Ammon's horn (tissue), 1 donor: Measurements from ENCODE around the gene SAXO1.
"Not testable (repeated sequence)": the region's sequence is repeated elsewhere in the genome, so short reads cannot be mapped to it uniquely, and the experiment has no call there.

Experiments
- DNase-seq: peaks from one replicate; pipeline ENCODE4 v3.0.0-alpha.2; 2016; ENCODE audit warnings: low spot score

Gene SAXO1

GRCh38 chr9:19033015-19033414 lies at the start of gene SAXO1:
TSS of gene SAXO1 (minus strand) at chr9:19033209. CDS start at chr9:19032908, 301 bp downstream.
- no peak for DNase-seq

- no peak for DNase-seq
Observed at GRCh38 chr9:19074836-19075235, 41.8 kb upstream of the SAXO1 start.

DNA sequence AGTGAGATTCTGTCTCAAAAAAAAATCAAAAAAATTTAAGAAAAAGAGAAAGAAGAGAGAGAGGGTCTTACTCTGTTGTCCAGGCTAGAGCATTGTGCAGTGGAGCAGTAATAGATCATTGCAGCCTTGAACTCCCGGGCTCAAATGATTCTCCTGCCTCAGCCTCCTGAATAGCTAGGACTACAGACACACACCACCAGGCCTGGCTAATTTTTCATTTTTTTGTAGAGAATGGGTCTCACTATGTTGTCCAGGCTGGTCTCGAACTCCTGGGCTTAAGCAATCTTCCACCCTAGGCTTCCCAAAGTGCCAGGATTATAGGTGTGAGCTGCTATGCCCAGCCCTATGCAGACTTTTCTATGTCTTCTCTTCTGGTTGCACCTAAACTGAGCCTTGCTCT lies 41.2 kb upstream of the SAXO1 start:
- DNase-seq = no peak

DNA sequence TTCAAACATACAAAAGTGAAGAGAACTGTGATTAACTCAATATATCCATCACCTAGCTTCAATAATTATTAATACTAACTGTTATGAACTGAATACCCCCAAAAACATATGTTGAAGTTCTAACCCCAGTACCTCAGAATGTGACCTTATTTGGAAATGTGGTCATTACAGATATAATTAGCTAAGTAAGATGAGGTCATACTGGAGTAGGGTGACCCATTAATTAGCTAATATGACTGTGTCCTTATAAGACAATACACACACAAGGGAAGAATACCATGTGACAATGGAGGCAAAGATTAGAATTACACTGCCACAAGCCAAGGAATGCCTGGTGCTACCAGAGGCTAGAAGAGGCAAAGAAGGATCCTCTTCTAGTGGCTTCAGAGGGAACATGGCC lies 24.0 kb upstream of the SAXO1 start:
- no peak for DNase-seq

GRCh38 chr9:19050637-19051591 lies 17.9 kb upstream of the SAXO1 start:
- DNase-seq = no peak

- peak; percentile 49 for DNase-seq
Observed at GRCh38 chr9:19049917-19050636, 17.1 kb upstream of the SAXO1 start.

DNA sequence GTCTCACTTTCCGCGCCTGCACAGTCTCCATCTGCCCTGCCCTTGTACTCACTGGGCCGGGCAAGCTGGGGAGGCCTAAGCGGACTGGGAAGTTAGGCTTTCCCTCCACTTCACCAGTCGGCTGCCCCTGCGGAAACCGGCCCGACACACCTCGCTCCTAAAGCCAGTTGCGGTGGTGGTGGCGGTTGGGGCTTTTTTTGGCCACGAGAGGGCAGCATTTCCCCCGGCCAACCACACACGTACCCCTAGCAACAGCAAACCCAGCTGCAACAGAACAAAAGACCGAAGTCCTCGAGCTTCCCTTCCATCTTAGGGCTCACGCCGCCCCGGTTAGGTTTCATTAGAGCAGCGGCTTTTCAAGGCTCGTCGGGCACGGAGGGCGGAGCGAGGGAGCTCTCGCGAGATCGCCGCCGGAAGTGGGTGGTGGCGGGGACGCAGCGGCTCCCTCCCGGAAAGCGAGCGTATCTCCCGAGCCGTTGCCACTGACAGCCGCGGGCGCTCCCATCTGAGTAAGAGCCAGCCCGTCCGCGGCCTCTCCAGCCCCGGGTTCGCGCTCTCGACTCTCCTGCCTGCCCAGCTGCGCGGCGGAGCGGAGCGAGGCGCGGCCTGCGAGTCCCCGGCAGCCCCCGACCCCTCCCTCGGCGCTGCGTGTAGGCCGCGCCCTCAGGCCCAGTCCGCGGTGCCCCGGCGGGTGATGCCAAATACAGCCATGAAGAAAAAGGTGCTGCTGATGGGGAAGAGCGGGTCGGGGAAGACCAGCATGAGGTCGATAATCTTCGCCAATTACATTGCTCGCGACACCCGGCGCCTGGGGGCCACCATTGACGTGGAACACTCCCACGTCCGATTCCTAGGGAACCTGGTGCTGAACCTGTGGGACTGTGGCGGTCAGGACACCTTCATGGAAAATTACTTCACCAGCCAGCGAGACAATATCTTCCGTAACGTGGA lies 16.2 kb upstream of the SAXO1 start, which contains the start of gene RRAGA:
TSS of gene RRAGA (plus strand) at position 462 of the 951 bp plus-strand sequence. CDS start at position 695, 233 bp downstream.
- peak; percentile 96 for DNase-seq

GRCh38 chr9:19036611-19037010 lies 3.6 kb upstream of the SAXO1 start:
- no peak for DNase-seq

GRCh38 chr9:19032406-19032805 lies 603 bp downstream of the SAXO1 start:
- DNase-seq = no peak

GRCh38 chr9:19030899-19031298 lies 2.1 kb downstream of the SAXO1 start:
- DNase-seq = no peak

- DNase-seq = peak; percentile 81
Observed at GRCh38 chr9:19028835-19029451, 4.1 kb downstream of the SAXO1 start.

- no peak for DNase-seq
Observed at GRCh38 chr9:19027825-19028224, 5.2 kb downstream of the SAXO1 start.

- no peak for DNase-seq
Observed at GRCh38 chr9:19026375-19026774, 6.6 kb downstream of the SAXO1 start.

DNA sequence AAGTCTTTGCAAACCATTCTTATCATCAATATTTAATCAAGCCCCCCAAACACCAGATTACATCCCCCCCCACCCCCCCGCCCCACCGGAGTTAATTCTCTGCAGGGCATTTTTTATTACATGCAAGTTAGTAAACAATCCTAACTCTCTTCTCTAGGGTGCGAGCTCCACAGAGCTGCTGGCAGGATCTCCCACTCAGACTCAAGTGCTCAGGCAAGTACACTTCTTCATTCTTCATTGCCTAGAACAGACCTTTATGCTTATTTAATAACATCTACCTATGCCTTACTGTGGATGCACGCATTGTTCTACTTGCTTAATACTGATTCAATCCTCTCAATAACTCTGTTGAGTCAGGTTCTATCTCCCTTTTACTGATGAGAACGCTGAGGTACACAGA lies 9.9 kb downstream of the SAXO1 start:
- DNase-seq = no peak

DNA sequence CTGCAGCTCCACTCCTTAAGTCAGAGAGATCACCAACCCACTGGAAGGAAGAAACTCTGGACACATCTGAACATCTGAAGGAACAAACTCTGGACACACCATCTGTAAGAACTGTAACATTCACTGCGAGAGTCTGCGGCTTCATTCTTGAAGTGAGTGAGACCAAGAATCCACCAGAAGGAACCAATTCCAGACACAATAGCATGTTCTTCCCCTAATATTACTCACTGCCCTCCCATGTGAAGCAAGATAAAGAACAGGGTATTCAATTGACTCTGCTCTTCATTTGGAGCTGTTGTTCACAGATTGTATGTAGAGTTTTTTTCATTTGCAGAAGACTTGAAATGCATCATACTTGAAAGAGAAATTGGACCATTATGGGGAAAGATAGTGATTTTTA lies 10.8 kb downstream of the SAXO1 start:
- DNase-seq = no peak

- not testable (repeated sequence) for DNase-seq
Observed at GRCh38 chr9:19021649-19022048, 11.4 kb downstream of the SAXO1 start.

DNA sequence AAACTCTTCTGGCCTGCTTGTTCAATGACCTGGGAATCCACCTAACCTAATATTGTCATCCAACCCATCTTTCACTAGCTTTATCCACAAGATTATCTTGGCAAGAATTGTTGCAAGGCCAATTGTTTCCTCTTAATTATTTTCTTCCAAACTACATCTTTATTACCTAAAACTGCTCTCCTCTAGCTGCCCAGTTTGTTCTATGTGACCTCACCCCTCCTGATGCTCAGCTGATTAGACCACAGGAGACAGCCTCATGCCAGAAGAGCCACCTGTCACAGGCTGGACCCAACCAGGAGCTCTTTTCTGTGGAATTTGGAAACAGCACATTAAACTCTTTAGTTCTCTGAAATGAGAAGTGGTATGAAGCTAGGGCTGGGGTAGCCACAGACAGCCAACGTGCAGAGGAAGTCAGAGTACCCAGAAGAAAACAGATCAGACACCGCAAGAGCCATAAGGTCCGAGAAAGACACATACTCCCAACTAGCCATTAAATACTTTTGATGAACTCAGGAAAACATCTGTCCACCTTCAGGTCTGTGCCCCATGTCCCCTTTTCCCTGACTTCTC lies 12.0 kb downstream of the SAXO1 start:
- no peak for DNase-seq

GRCh38 chr9:19018201-19018600 lies 14.8 kb downstream of the SAXO1 start:
- no peak for DNase-seq

GRCh38 chr9:19009391-19009965 lies 23.5 kb downstream of the SAXO1 start:
- DNase-seq = no peak

DNA sequence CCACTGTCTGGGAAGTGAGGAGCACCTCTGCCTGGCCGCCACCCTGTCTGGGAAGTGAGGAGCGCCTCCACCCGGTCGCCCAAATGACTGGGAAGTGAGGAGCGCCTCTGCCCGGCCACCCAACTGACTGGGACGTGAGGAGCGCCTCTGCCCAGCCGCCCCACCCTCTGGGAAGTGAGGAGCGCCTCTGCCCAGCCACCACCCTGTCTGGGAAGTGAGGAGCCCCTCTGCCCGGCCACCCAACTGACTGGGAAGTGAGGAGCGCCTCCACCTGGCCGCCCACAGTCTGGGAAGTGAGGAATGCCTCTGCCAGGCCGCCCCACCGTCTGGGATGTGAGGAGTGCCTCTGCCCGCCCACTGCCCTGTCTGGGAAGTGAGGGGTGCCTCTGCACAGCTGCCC lies 32.9 kb downstream of the SAXO1 start:
- no peak for DNase-seq
